Smooth muscle cell (in vitro differentiated cells): ENCODE results near the gene ALKBH3. TPM values are rescaled to one million over a fixed set of nuclear protein-coding genes. Genes with fewer than 3 reads are reported as not detected.

Experiments used
- DNase-seq: peaks from one replicate; lab custom pipeline; 2025; ENCODE audit not compliant: unreplicated experiment; lab: John Stamatoyannopoulos, UW
- H2AFZ ChIP-seq: fragments of 200-600 bp; sonication (generic); 2 replicates; pipeline ENCODE4 v1.6.0; 2016; ENCODE audit warnings: antibody characterized with exemption, low read depth, mild to moderate bottlenecking
- H3F3A ChIP-seq: fragments of 200-600 bp; sonication (generic); 2 replicates; pipeline ENCODE4 v1.6.0; 2017; ENCODE audit warnings: antibody characterized with exemption, low read depth
- H3K27ac ChIP-seq: fragments of 200-600 bp; sonication (generic); 2 replicates; pipeline ENCODE4 v1.5.1; 2016; ENCODE audit warnings: low read depth, mild to moderate bottlenecking
- H3K27me3 ChIP-seq: fragments of 200-600 bp; sonication (generic); 2 replicates; pipeline ENCODE4 v1.6.1; 2016; ENCODE audit warnings: low read depth, mild to moderate bottlenecking
- H3K36me3 ChIP-seq: fragments of 200-600 bp; sonication (generic); 2 replicates; pipeline ENCODE4 v1.5.1; 2016; ENCODE audit warnings: low read depth
- H3K4me1 ChIP-seq: fragments of 200-600 bp; sonication (generic); 2 replicates; pipeline ENCODE4 v1.5.1; 2016; ENCODE audit warnings: low read depth
- H3K4me2 ChIP-seq: fragments of 200-600 bp; sonication (generic); 2 replicates; pipeline ENCODE4 v1.6.0; 2016; ENCODE audit warnings: mild to moderate bottlenecking
- H3K4me3 ChIP-seq: fragments of 200-600 bp; sonication (generic); 2 replicates; pipeline ENCODE4 v1.5.1; 2016; ENCODE audit warnings: mild to moderate bottlenecking
- H3K79me2 ChIP-seq: fragments of 200-600 bp; sonication (generic); 2 replicates; pipeline ENCODE4 v1.6.0; 2016; ENCODE audit warnings: low read depth, mild to moderate bottlenecking
- H3K9ac ChIP-seq: fragments of 200-600 bp; sonication (generic); 2 replicates; pipeline ENCODE4 v1.6.0; 2016; ENCODE audit warnings: low read depth
- H3K9me3 ChIP-seq: fragments of 200-600 bp; sonication (generic); replicated peaks from 2 replicates; pipeline ENCODE4 v1.5.1; 2016; ENCODE audit warnings: low read depth
- H4K20me1 ChIP-seq: fragments of 200-600 bp; sonication (generic); 2 replicates; pipeline ENCODE4 v1.6.0; 2016; ENCODE audit warnings: low read depth
- CTCF ChIP-seq: fragments of 200-600 bp; sonication (generic); IDR thresholded peaks from 2 replicates; pipeline ENCODE4 v1.5.1; 2017; ENCODE audit warnings: borderline replicate concordance, mild to moderate bottlenecking, antibody characterized with exemption; ENCODE audit not compliant: insufficient read depth, poor library complexity, severe bottlenecking
- WGBS: methylation state at CpG from one replicate; pipeline ENCODE4 v1.1.7; 2016; ENCODE audit warnings: low lambda C conversion rate; 5-methylcytosine and 5-hydroxymethylcytosine counted together
- polyA plus RNA-seq: library from polyadenylated mRNA; unstranded; fragments of >200 nt; fragmentation: Nextera tagmentation; extraction: Ambion mirVana; gene quantifications from 2 replicates; pipeline ENCODE4 v1.2.1, GENCODE V29; 2016
- total RNA-seq: library from RNA; depleted of rRNA; stranded (reverse); fragments of >200 nt; gene quantifications from 2 replicates; pipeline ENCODE4 v1.2.3, GENCODE V29; 2014

The ALKBH3 gene
- total and polyA plus RNA-seq, 2 experiments from 2014 or later: 29.9 to 34.3 TPM

DNA sequence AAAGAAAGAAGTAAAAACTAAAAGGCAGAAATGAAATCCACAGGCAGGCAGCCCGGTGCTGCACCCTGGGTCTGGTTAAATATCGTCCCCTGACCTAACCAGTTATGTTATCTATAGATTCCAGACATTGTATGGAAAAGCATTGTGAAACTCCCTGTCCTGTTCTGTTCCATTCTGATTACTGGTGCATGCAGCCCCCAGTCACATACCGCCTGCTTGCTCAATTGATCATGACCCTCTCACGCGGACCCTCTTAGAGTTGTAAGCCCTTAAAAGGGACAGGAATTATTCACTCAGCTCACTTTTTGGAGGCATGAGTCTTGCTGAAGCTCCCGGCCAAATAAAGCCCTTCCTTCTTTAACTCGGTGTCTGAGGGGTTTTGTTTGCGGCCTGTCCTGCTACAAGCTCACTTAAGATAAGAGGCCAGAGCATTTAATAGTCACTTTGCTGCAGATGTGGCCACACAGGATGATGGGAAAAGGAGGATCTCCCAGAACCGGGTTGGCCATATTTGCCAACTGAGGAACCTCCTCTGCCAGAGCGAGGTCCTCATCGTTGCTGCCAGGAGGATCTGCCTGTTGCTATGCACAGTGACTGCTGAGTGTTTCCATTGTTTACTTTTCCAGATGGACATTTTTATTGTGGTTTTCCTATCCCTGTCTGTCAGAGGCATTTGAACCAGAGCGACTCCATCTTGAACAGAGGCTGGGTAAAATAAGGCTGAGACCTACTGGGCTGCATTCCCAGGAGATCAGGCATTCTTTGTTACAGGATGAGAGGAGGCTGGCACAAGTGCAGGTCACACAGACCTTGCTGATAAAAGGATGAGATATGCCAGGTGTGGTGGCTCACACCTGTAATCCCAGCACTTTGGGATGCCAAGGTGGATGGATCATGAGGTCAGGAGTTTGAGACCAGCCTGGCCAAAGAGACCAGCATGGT lies 72.0 kb downstream of the ALKBH3 start:
- no peak overlapping the region for H3K4me2 ChIP-seq
- H3K4me3 ChIP-seq: no peak overlapping the region
- no peak for TF ChIP-seq CTCF
- H3K79me2 ChIP-seq: no peaks in the 10 kb centered on the region
- no peak overlapping the region for H3K9ac ChIP-seq
- no peak overlapping the region for H3K27ac ChIP-seq
- no peak for DNase-seq
- no peaks in the 10 kb centered on the region for H3F3A ChIP-seq
- no peaks in the 10 kb centered on the region for H3K36me3 ChIP-seq
- WGBS: 79% methylated on average over 12 of the region's 12 CpGs
- no peaks in the 10 kb centered on the region for H3K9me3 ChIP-seq
- H4K20me1 ChIP-seq: no peaks in the 10 kb centered on the region
- no peaks in the 10 kb centered on the region for H3K4me1 ChIP-seq
- no peak overlapping the region for H2AFZ ChIP-seq
- no peaks in the 10 kb centered on the region for H3K27me3 ChIP-seq

DNA sequence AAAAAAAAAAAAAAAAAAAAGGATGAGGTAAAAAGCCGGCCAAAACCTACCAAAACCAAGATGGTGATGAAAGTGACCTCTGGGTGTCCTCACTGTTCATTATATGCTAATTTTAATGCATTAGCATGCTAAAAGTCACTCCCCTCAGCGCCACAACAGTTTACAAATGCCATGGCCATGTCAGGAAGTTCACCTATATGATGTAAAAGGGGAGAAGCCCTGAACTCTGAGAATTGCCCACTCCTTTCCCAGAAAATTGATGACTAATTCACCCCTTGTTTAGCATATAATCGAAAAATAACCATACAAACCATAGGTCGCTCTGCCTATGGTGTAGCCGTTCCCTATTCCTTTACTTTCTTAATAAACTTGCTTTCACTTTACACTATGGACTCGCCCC lies 72.9 kb downstream of the ALKBH3 start:
- Histone ChIP-seq H2AFZ (no peak overlapping the region), H3K9ac (no peak overlapping the region), H3K9me3 (no peaks in the 10 kb centered on the region), H4K20me1 (no peaks in the 10 kb centered on the region), H3K36me3 (no peaks in the 10 kb centered on the region), H3F3A (no peaks in the 10 kb centered on the region), H3K4me2 (no peak overlapping the region), H3K4me1 (no peaks in the 10 kb centered on the region), H3K27me3 (no peaks in the 10 kb centered on the region), H3K79me2 (no peaks in the 10 kb centered on the region), H3K27ac (no peak overlapping the region), H3K4me3 (no peak overlapping the region)
- no peak for DNase-seq
- WGBS: 95% methylated on average over 6 of the region's 6 CpGs
- no peak for TF ChIP-seq CTCF

DNA sequence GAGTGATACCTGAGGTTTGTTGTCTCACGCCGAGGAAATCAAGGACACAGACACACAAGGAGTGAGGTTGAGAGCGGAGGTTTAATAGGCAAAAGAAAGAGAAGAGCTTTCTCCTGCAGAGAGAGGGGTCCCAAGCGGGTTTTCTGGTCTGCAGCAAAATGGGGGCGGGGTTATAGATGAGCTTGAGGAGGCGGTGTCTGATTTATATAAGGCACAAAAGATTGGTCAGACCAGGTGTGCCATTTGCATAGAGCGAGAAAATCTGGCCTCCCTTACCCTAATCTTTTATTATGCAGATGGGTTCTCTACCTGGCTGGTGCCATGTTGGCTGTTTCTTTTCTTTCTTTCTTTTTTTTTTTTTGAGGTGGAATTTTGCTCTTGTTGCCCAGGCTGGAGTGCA lies 73.6 kb downstream of the ALKBH3 start:
- H3K4me2 ChIP-seq: no peak overlapping the region
- no peaks in the 10 kb centered on the region for H3K79me2 ChIP-seq
- no peak overlapping the region for H2AFZ ChIP-seq
- H3K4me3 ChIP-seq: no peak overlapping the region
- no peak for DNase-seq
- H3K27ac ChIP-seq: no peak overlapping the region
- H3K27me3 ChIP-seq: no peaks in the 10 kb centered on the region
- no peaks in the 10 kb centered on the region for H3K4me1 ChIP-seq
- H3K9me3 ChIP-seq: no peaks in the 10 kb centered on the region
- H4K20me1 ChIP-seq: no peaks in the 10 kb centered on the region
- WGBS: 81% methylated on average over 7 of the region's 7 CpGs
- no peaks in the 10 kb centered on the region for H3F3A ChIP-seq
- no peaks in the 10 kb centered on the region for H3K36me3 ChIP-seq
- no peak overlapping the region for H3K9ac ChIP-seq
- TF ChIP-seq CTCF: no peak
